H9 (cell line): ENCODE data around the gene MOB3A. TPM values are rescaled to one million over a fixed set of nuclear protein-coding genes. Genes with fewer than 3 reads are reported as not detected.

Experiments
- DNase-seq: peaks from one replicate; pipeline ENCODE4 v3.0.0-alpha.2; 2017
- H2AFZ ChIP-seq: one replicate; pipeline ENCODE4 v1.6.1; 2013; ENCODE audit warnings: mild to moderate bottlenecking, low read length, control low read depth, moderate library complexity
- H2AK5ac ChIP-seq: 2 replicates; pipeline ENCODE4 v1.6.1; 2013; ENCODE audit warnings: low read length, control low read depth, mixed read lengths; ENCODE audit not compliant: insufficient read length
- H2BK120ac ChIP-seq: one replicate; pipeline ENCODE4 v1.6.1; 2013; ENCODE audit warnings: low read depth, mild to moderate bottlenecking, low read length, control low read depth, inconsistent platforms; ENCODE audit not compliant: poor library complexity, severe bottlenecking
- H2BK12ac ChIP-seq: 2 replicates; pipeline ENCODE4 v1.6.1; 2013; ENCODE audit warnings: low read length, control low read depth, mixed read lengths, low read depth; ENCODE audit not compliant: insufficient read length
- H2BK15ac ChIP-seq: 2 replicates; pipeline ENCODE4 v1.6.1; 2013; ENCODE audit warnings: low read depth, low read length, control low read depth
- H2BK20ac ChIP-seq: one replicate; pipeline ENCODE4 v1.6.1; 2013; ENCODE audit warnings: low read depth, mild to moderate bottlenecking, low read length, control low read depth, inconsistent platforms; ENCODE audit not compliant: poor library complexity, severe bottlenecking
- H2BK5ac ChIP-seq: 2 replicates; pipeline ENCODE4 v1.6.1; 2013; ENCODE audit warnings: low read length, control low read depth, mixed read lengths; ENCODE audit not compliant: insufficient read length
- H3K14ac ChIP-seq: 2 replicates; pipeline ENCODE4 v1.6.1; 2013; ENCODE audit warnings: low read length, control low read depth; ENCODE audit not compliant: insufficient read depth
- H3K18ac ChIP-seq: 2 replicates; pipeline ENCODE4 v1.6.1; 2013; ENCODE audit warnings: low read depth, mild to moderate bottlenecking, mixed read lengths, low read length, control low read depth; ENCODE audit not compliant: insufficient read length
- H3K23ac ChIP-seq: 2 replicates; pipeline ENCODE4 v1.6.1; 2013; ENCODE audit warnings: low read length, control low read depth, mixed read lengths, low read depth; ENCODE audit not compliant: insufficient read length
- H3K23me2 ChIP-seq: 2 replicates; pipeline ENCODE4 v1.6.1; 2013; ENCODE audit warnings: low read depth, mild to moderate bottlenecking, mixed read lengths, low read length, control low read depth; ENCODE audit not compliant: insufficient read length, poor library complexity, severe bottlenecking
- H3K27ac ChIP-seq: 2 replicates; pipeline ENCODE4 v1.5.1; 2013; ENCODE audit warnings: low read length, control low read depth, mixed read lengths, low read depth; ENCODE audit not compliant: insufficient read length
- H3K27me3 ChIP-seq: 2 replicates; pipeline ENCODE4 v1.6.1; 2013; ENCODE audit warnings: low read length, control low read depth, inconsistent platforms; ENCODE audit not compliant: insufficient read depth
- H3K4ac ChIP-seq: 2 replicates; pipeline ENCODE4 v1.6.1; 2013; ENCODE audit warnings: low read depth, mild to moderate bottlenecking, control low read depth, inconsistent platforms, low read length, moderate library complexity
- H3K4me1 ChIP-seq: 2 replicates; pipeline ENCODE4 v1.6.1; 2013; ENCODE audit warnings: low read length, control low read depth, inconsistent platforms; ENCODE audit not compliant: insufficient read depth
- H3K4me2 ChIP-seq: 2 replicates; pipeline ENCODE4 v1.6.1; 2013; ENCODE audit warnings: low read length, control low read depth, mixed read lengths; ENCODE audit not compliant: insufficient read length, insufficient read depth
- H3K56ac ChIP-seq: 2 replicates; pipeline ENCODE4 v1.6.1; 2013; ENCODE audit warnings: low read depth, mild to moderate bottlenecking, mixed read lengths, low read length, control low read depth; ENCODE audit not compliant: insufficient read length
- H3K79me1 ChIP-seq: 2 replicates; pipeline ENCODE4 v1.6.1; 2013; ENCODE audit warnings: low read depth, mild to moderate bottlenecking, moderate library complexity, low read length, control low read depth, inconsistent platforms; ENCODE audit not compliant: insufficient read depth, poor library complexity, severe bottlenecking
- H3K79me2 ChIP-seq: 2 replicates; pipeline ENCODE4 v1.6.1; 2013; ENCODE audit warnings: low read length, control low read depth, inconsistent platforms; ENCODE audit not compliant: insufficient read depth
- H3K9ac ChIP-seq: 2 replicates; pipeline ENCODE4 v1.6.1; 2013; ENCODE audit warnings: low read length, control low read depth, mixed read lengths; ENCODE audit not compliant: insufficient read length; ENCODE audit errors: extremely low read depth
- H3K9me3 ChIP-seq: one replicate; pipeline ENCODE4 v1.6.1; 2013; ENCODE audit warnings: low read depth, low read length, inconsistent platforms; ENCODE audit not compliant: control insufficient read depth
- H3T11ph ChIP-seq: one replicate; pipeline ENCODE4 v1.6.1; 2013; ENCODE audit warnings: mild to moderate bottlenecking, low read length, control low read depth, inconsistent platforms
- H4K20me1 ChIP-seq: one replicate; pipeline ENCODE4 v1.6.1; 2013; ENCODE audit not compliant: control insufficient read depth, insufficient read length, insufficient read depth
- H4K5ac ChIP-seq: 2 replicates; pipeline ENCODE4 v1.6.1; 2013; ENCODE audit warnings: low read depth, mild to moderate bottlenecking, mixed read lengths, low read length, control low read depth; ENCODE audit not compliant: insufficient read length
- H4K8ac ChIP-seq: replicated peaks from 2 replicates; pipeline ENCODE4 v1.6.1; 2013; ENCODE audit warnings: low read length, control low read depth, mixed read lengths, low read depth; ENCODE audit not compliant: insufficient read length
- H4K91ac ChIP-seq: 2 replicates; pipeline ENCODE4 v1.6.1; 2013; ENCODE audit warnings: low read depth, mild to moderate bottlenecking, moderate library complexity, mixed read lengths, low read length, control low read depth; ENCODE audit not compliant: insufficient read length
- H3K27ac Mint-ChIP-seq, 3 experiments: 2 replicates in 2 of 3; 3 replicates in 1 of 3; pipeline ENCODE4 v1.8.0; 2020 to 2021; ENCODE audit warnings: mixed read lengths in 3 of 3, mild to moderate bottlenecking in 1 of 3, moderate library complexity in 1 of 3
- H3K27me3 Mint-ChIP-seq: 2 replicates; pipeline ENCODE4 v1.8.0; 2021; ENCODE audit warnings: low read depth, mild to moderate bottlenecking, moderate library complexity, mixed read lengths
- H3K36me3 Mint-ChIP-seq, 3 experiments: 2 replicates in 2 of 3; 3 replicates in 1 of 3; pipeline ENCODE4 v1.8.0; 2020 to 2021; ENCODE audit warnings: low read depth in 3 of 3, mixed read lengths in 3 of 3; ENCODE audit not compliant: insufficient read depth in 1 of 3
- H3K4me1 Mint-ChIP-seq, 2 experiments: 2 replicates each; pipeline ENCODE4 v1.8.0; 2020; ENCODE audit warnings: mixed read lengths in 2 of 2
- H3K4me3 Mint-ChIP-seq, 2 experiments: 2 replicates in 1 of 2; 3 replicates in 1 of 2; pipeline ENCODE4 v1.8.0; 2020 to 2021; ENCODE audit warnings: mild to moderate bottlenecking in 2 of 2, mixed read lengths in 2 of 2, moderate library complexity in 1 of 2
- H3K9me3 Mint-ChIP-seq, 2 experiments: 2 replicates in 1 of 2; 3 replicates in 1 of 2; pipeline ENCODE4 v1.8.0; 2020; ENCODE audit warnings: mild to moderate bottlenecking in 2 of 2, mixed read lengths in 2 of 2, moderate library complexity in 1 of 2
- CTCF ChIP-seq: fragments of 200-600 bp; sonication (generic); conservative IDR thresholded peaks from 3 replicates; pipeline ENCODE4 v1.8.0; 2021; ENCODE audit warnings: antibody characterized with exemption, mild to moderate bottlenecking
- WGBS: extraction: QIAGEN DNeasy Blood & Tissue Kit; methylation state at CpG from one replicate; pipeline ENCODE4 v1.1.7; 2013; ENCODE audit warnings: missing lambda C conversion rate, low lambda C conversion rate, mixed read lengths; ENCODE audit not compliant: insufficient read length; ENCODE audit errors: extremely low coverage; 5-methylcytosine and 5-hydroxymethylcytosine counted together
- total RNA-seq: library from RNA; stranded (reverse); gene quantifications from 2 replicates; pipeline ENCODE4 v1.2.1, GENCODE V29; 2021

Gene MOB3A
- total RNA-seq, 1 experiment from 2014 or later: 11.5 TPM

GRCh38 chr19:2076526-2076944 lies 19.6 kb downstream of the MOB3A start:
- Mint-ChIP-seq H3K4me3 (no peak overlapping the region), H3K4me1 (no peaks in the 10 kb centered on the region), H3K9me3 (no peaks in the 10 kb centered on the region), H3K27ac (no peak overlapping the region; a peak in 1 of 7 replicates), H3K36me3 (peaks cover 4 to 26% (median 19%) of the 10 kb centered on the region in 3 experiments), H3K27me3 (no peaks in the 10 kb centered on the region)
- H2BK15ac ChIP-seq: no peak overlapping the region
- H4K8ac ChIP-seq: no peak overlapping the region
- no peak overlapping the region for H2AFZ ChIP-seq
- no peak overlapping the region for H2BK120ac ChIP-seq
- H4K20me1 ChIP-seq: no peaks in the 10 kb centered on the region
- H2AK5ac ChIP-seq: no peak overlapping the region
- no peaks in the 10 kb centered on the region for H3K79me1 ChIP-seq
- no peak overlapping the region for H3T11ph ChIP-seq
- no peak overlapping the region for H2BK5ac ChIP-seq
- no peak for DNase-seq
- no peak for TF ChIP-seq CTCF
- no peak overlapping the region for H4K5ac ChIP-seq
- H2BK12ac ChIP-seq: no peak overlapping the region
- H3K4me2 ChIP-seq: no peak overlapping the region
- H3K14ac ChIP-seq: no peak overlapping the region
- H2BK20ac ChIP-seq: no peak overlapping the region
- H3K4me1 ChIP-seq: no peaks in the 10 kb centered on the region
- H3K18ac ChIP-seq: no peak overlapping the region
- no peaks in the 10 kb centered on the region for H3K27me3 ChIP-seq
- no peak overlapping the region for H3K4ac ChIP-seq
- no peaks in the 10 kb centered on the region for H3K9me3 ChIP-seq
- no peak overlapping the region for H4K91ac ChIP-seq
- H3K79me2 ChIP-seq: no peaks in the 10 kb centered on the region
- WGBS: no CpG with 5 or more reads among the region's 32 CpGs
- no peaks in the 10 kb centered on the region for H3K23me2 ChIP-seq
- H3K56ac ChIP-seq: no peak overlapping the region
- no peak overlapping the region for H3K9ac ChIP-seq
- no peak overlapping the region for H3K23ac ChIP-seq
- no peak overlapping the region for H3K27ac ChIP-seq
